CD14-positive monocyte (primary cell): ENCODE data around the gene ZSWIM1. TPM values are rescaled to one million over a fixed set of nuclear protein-coding genes. Genes with fewer than 3 reads are reported as not detected.

ENCODE experiments used
- DNase-seq, 3 donors: peaks; one replicate each; pipeline ENCODE4 v3.0.0-alpha.2; 2011 to 2022
- H2AFZ ChIP-seq: 2 replicates; pipeline ENCODE4 v1.6.0; 2012; ENCODE audit warnings: mild to moderate bottlenecking, low read depth, low read length, inconsistent platforms; ENCODE audit not compliant: insufficient read depth, poor library complexity, severe bottlenecking
- H3K27ac ChIP-seq, 2 donors: 1 replicate in 1 of 2; 2 replicates in 1 of 2; pipeline ENCODE4 v1.5.1; 2012 to 2013; ENCODE audit warnings: low read length in 2 of 2, control low read depth in 1 of 2, inconsistent platforms in 1 of 2, low read depth in 1 of 2, mild to moderate bottlenecking in 1 of 2
- H3K27me3 ChIP-seq, 2 donors: one replicate each; pipeline versions ENCODE4 v1.6.0 to v1.6.1; 2011 to 2013; ENCODE audit warnings: low read length in 2 of 2; ENCODE audit not compliant: control insufficient read depth in 2 of 2, insufficient read depth in 2 of 2
- H3K36me3 ChIP-seq, 2 donors: replicated peaks in 1 of 2; 1 replicate in 1 of 2; 2 replicates in 1 of 2; pipeline versions ENCODE4 v1.5.1 to v1.6.1; 2012 to 2013; ENCODE audit warnings: low read length in 2 of 2, control low read depth in 1 of 2, inconsistent platforms in 1 of 2, mild to moderate bottlenecking in 1 of 2; ENCODE audit not compliant: insufficient read depth in 2 of 2, control insufficient read depth in 1 of 2
- H3K4me1 ChIP-seq, 2 donors: 1 replicate in 1 of 2; 2 replicates in 1 of 2; pipeline versions ENCODE4 v1.5.1 to v1.6.1; 2012 to 2013; ENCODE audit warnings: low read length in 2 of 2, control low read depth in 1 of 2, inconsistent platforms in 1 of 2, mild to moderate bottlenecking in 1 of 2, moderate library complexity in 1 of 2; ENCODE audit not compliant: insufficient read depth in 2 of 2, control insufficient read depth in 1 of 2
- H3K4me2 ChIP-seq: replicated peaks from 2 replicates; pipeline ENCODE3; 2012; ENCODE audit warnings: low read length, moderate library complexity, mild to moderate bottlenecking; ENCODE audit not compliant: poor library complexity, severe bottlenecking; ENCODE audit errors: extremely low read depth
- H3K4me3 ChIP-seq, 3 experiments: fragments of 200-600 bp in 1 of 3; sonication (generic) in 1 of 3; replicated peaks in 1 of 3; 1 replicate in 2 of 3; 2 replicates in 1 of 3; pipeline ENCODE4 v1.5.1; 2011 to 2013; ENCODE audit warnings: low read length in 3 of 3, mild to moderate bottlenecking in 3 of 3, control low read depth in 2 of 3, low read depth in 2 of 3, inconsistent platforms in 1 of 3, moderate library complexity in 1 of 3
- H3K79me2 ChIP-seq: 2 replicates; pipeline ENCODE4 v1.6.0; 2012; ENCODE audit warnings: mild to moderate bottlenecking, control low read depth, inconsistent platforms, low read length, moderate library complexity; ENCODE audit not compliant: insufficient read depth
- H3K9ac ChIP-seq: 2 replicates; pipeline ENCODE4 v1.6.0; 2017; ENCODE audit warnings: low read length, mild to moderate bottlenecking; ENCODE audit not compliant: insufficient read depth, poor library complexity, severe bottlenecking
- H3K9me3 ChIP-seq, 2 donors: replicated peaks in 1 of 2; 1 replicate in 1 of 2; 2 replicates in 1 of 2; pipeline versions ENCODE4 v1.5.1 to v1.6.1; 2012 to 2013; ENCODE audit warnings: low read length in 2 of 2, control low read depth in 1 of 2; ENCODE audit not compliant: control insufficient read depth in 1 of 2, insufficient read depth in 1 of 2
- H4K20me1 ChIP-seq: 2 replicates; pipeline ENCODE4 v1.6.0; 2012; ENCODE audit warnings: mild to moderate bottlenecking, low read length, control low read depth, moderate library complexity; ENCODE audit not compliant: insufficient read depth
- H3K27ac Mint-ChIP-seq, 7 donors: one replicate each; pipeline ENCODE4 v1.8.0; 2020; ENCODE audit warnings: mild to moderate bottlenecking in 7 of 7, mixed read lengths in 7 of 7, moderate library complexity in 6 of 7, inconsistent platforms in 2 of 7
- H3K27me3 Mint-ChIP-seq, 3 donors: one replicate each; pipeline ENCODE4 v1.8.0; 2021 to 2022; ENCODE audit warnings: low read depth in 3 of 3, mild to moderate bottlenecking in 3 of 3, mixed read lengths in 3 of 3, moderate library complexity in 3 of 3, inconsistent platforms in 1 of 3
- H3K36me3 Mint-ChIP-seq, 2 donors: one replicate each; pipeline ENCODE4 v1.8.0; 2020; ENCODE audit warnings: mixed read lengths in 2 of 2, inconsistent platforms in 1 of 2, mild to moderate bottlenecking in 1 of 2
- H3K4me1 Mint-ChIP-seq: one replicate; pipeline ENCODE4 v1.8.0; 2020; ENCODE audit warnings: mild to moderate bottlenecking, mixed read lengths
- H3K4me3 Mint-ChIP-seq, 2 donors: one replicate each; pipeline ENCODE4 v1.8.0; 2020; ENCODE audit warnings: mild to moderate bottlenecking in 2 of 2, mixed read lengths in 2 of 2, moderate library complexity in 1 of 2
- H3K9me3 Mint-ChIP-seq, 7 donors: one replicate each; pipeline ENCODE4 v1.8.0; 2020 to 2022; ENCODE audit warnings: mixed read lengths in 7 of 7, mild to moderate bottlenecking in 6 of 7, moderate library complexity in 6 of 7, inconsistent platforms in 2 of 7
- CTCF ChIP-seq: fragments of 200-600 bp; IDR thresholded peaks from one replicate; pipeline ENCODE4 v1.8.0; 2022; ENCODE audit warnings: antibody characterized with exemption, mild to moderate bottlenecking
- WGBS: methylation state at CpG from one replicate; pipeline ENCODE4 v1.1.5; 2013; ENCODE audit warnings: missing lambda C conversion rate; ENCODE audit not compliant: insufficient coverage; 5-methylcytosine and 5-hydroxymethylcytosine counted together
- intact Hi-C, 2 donors: fragments of 100-400 bp; cut with micrococcal nuclease; formaldehyde crosslinking; loops; one replicate each; pipeline versions ENCODE4 v1.15.0 to v1.15.1; 2023
- polyA plus RNA-seq, 3 donors: library from polyadenylated mRNA; depleted of rRNA in 1 of 3; unstranded in 2 of 3; stranded (reverse) in 1 of 3; fragments of 300-500 nt in 2 of 3; fragments of >200 nt in 1 of 3; fragmentation: Illumina TruSeq in 2 of 3; gene quantifications; 1 replicate in 2 of 3; 2 replicates in 1 of 3; pipeline ENCODE4 v1.2.3, GENCODE V29; 2012 to 2021

ZSWIM1 gene
- polyA plus RNA-seq, 3 donors = 2.5 to 2.6 (median 2.5) TPM

GRCh38 chr20:45840700-45841198 lies 40.3 kb upstream of the ZSWIM1 start:
- Histone ChIP-seq H2AFZ (no peak overlapping the region), H3K9ac (no peak overlapping the region), H3K4me2 (no peak overlapping the region), H3K27me3 (no peaks in the 10 kb centered on the region), H3K4me3 (no peak overlapping the region), H3K9me3 (no peaks in the 10 kb centered on the region), H3K36me3 (peaks cover 49 to 84% of the 10 kb centered on the region in 2 donors), H3K4me1 (peaks cover 20 to 22% of the 10 kb centered on the region in 2 donors), H3K79me2 (peaks cover 2% of the 10 kb centered on the region), H4K20me1 (peaks cover 26% of the 10 kb centered on the region), H3K27ac (no peak overlapping the region)
- Mint-ChIP-seq H3K27me3 (no peaks in the 10 kb centered on the region), H3K27ac (no peak overlapping the region), H3K36me3 (peaks cover 52 to 94% of the 10 kb centered on the region in 2 donors), H3K4me1 (peaks cover 25% of the 10 kb centered on the region), H3K4me3 (no peak overlapping the region), H3K9me3 (peaks cover 0 to 1% (median 0%) of the 10 kb centered on the region in 7 donors)
- DNase-seq = no peak
- intact Hi-C loops = no loop called here
- WGBS = 97% methylated on average over 25 of the region's 25 CpGs
- TF ChIP-seq CTCF = no peak

GRCh38 chr20:45841407-45842129 lies 39.5 kb upstream of the ZSWIM1 start:
- H3K9me3 ChIP-seq = no peaks in the 10 kb centered on the region
- no peak for TF ChIP-seq CTCF
- no peak overlapping the region for H3K9ac ChIP-seq
- peaks cover 27% of the 10 kb centered on the region for H4K20me1 ChIP-seq
- H3K4me1 Mint-ChIP-seq = peaks cover 19% of the 10 kb centered on the region
- H2AFZ ChIP-seq = no peak overlapping the region
- H3K27me3 ChIP-seq = no peaks in the 10 kb centered on the region
- peaks cover 57 to 96% of the 10 kb centered on the region in 2 donors for H3K36me3 Mint-ChIP-seq
- intact Hi-C loops = no loop called here
- 100% methylated on average over 3 of the region's 10 CpGs for WGBS
- no peak overlapping the region for H3K4me3 Mint-ChIP-seq
- H3K4me2 ChIP-seq = no peak overlapping the region
- no peak for DNase-seq
- no peak overlapping the region for H3K4me3 ChIP-seq
- H3K4me1 ChIP-seq = peaks cover 15 to 17% of the 10 kb centered on the region in 2 donors
- H3K36me3 ChIP-seq = peaks cover 57 to 91% of the 10 kb centered on the region in 2 donors
- H3K27ac ChIP-seq = peak overlapping the region; percentile 46 to 71
- H3K27me3 Mint-ChIP-seq = no peaks in the 10 kb centered on the region
- H3K27ac Mint-ChIP-seq = peak overlapping the region in 6 of 7 donors; percentile 46 to 86 (median 82)
- H3K79me2 ChIP-seq = no peaks in the 10 kb centered on the region
- H3K9me3 Mint-ChIP-seq = no peaks in the 10 kb centered on the region
